K562 (cell line): ENCODE measurements around the gene VTI1B. TPM values are rescaled to one million over a fixed set of nuclear protein-coding genes. Genes with fewer than 3 reads are reported as not detected.

Experiments used
- CBX1 ChIP-seq: sonication (generic); IDR thresholded peaks from 2 replicates; pipeline ENCODE4 v1.6.1; 2016; ENCODE audit warnings: antibody characterized with exemption, low read depth, mild to moderate bottlenecking
- CREM ChIP-seq: IDR thresholded peaks from 2 replicates; pipeline ENCODE4 v1.6.1; 2014; ENCODE audit warnings: antibody characterized with exemption, low read depth
- ERF ChIP-seq: fragments of 450-650 bp; formaldehyde crosslinking; IDR thresholded peaks from 2 replicates; pipeline ENCODE4 v1.4.0; 2020; ENCODE audit warnings: mild to moderate bottlenecking, mixed read lengths
- GATAD2A ChIP-seq: fragments of 450-650 bp; IDR thresholded peaks from 2 replicates; pipeline ENCODE4 v1.6.1; 2017
- MYBL2 ChIP-seq, 2 experiments: fragments of 450-650 bp in 1 of 2; sonication (generic) in 1 of 2; formaldehyde crosslinking in 1 of 2; IDR thresholded peaks; 2 replicates each; pipeline versions ENCODE4 v1.6.1 to v1.8.1; 2017 to 2022; ENCODE audit warnings: borderline replicate concordance in 1 of 2, inconsistent platforms in 1 of 2, low read depth in 1 of 2, mild to moderate bottlenecking in 1 of 2, missing genetic modification reagents in 1 of 2, moderate library complexity in 1 of 2
- NCOA6 ChIP-seq: fragments of 450-650 bp; IDR thresholded peaks from 2 replicates; pipeline ENCODE4 v1.6.1; 2017; ENCODE audit warnings: mild to moderate bottlenecking
- PHF8 ChIP-seq: fragments of 200-600 bp; sonication (generic); IDR thresholded peaks from 2 replicates; pipeline ENCODE4 v1.6.1; 2012; ENCODE audit warnings: mixed run types, mild to moderate bottlenecking, inconsistent platforms, low read length, moderate library complexity, borderline replicate concordance
- RB1 ChIP-seq: fragments of 450-650 bp; IDR thresholded peaks from 2 replicates; pipeline ENCODE4 v1.6.1; 2017; ENCODE audit warnings: low read depth, mild to moderate bottlenecking
- RBBP5 ChIP-seq: fragments of 200-600 bp; sonication (generic); IDR thresholded peaks from 2 replicates; pipeline ENCODE4 v1.6.1; 2012; ENCODE audit warnings: borderline replicate concordance, mild to moderate bottlenecking, low read length, control low read depth, inconsistent platforms; ENCODE audit not compliant: insufficient read depth, poor library complexity, severe bottlenecking
- SMARCB1 ChIP-seq: IDR thresholded peaks from 2 replicates; pipeline ENCODE4 v1.6.1; 2011; ENCODE audit warnings: improper control_type of control experiment, low read depth; ENCODE audit not compliant: insufficient read length
- SUPT5H ChIP-seq: fragments of 450-650 bp; IDR thresholded peaks from 2 replicates; pipeline ENCODE4 v1.6.1; 2016
- ZKSCAN8 ChIP-seq: fragments of 200-800 bp; sonication (Bioruptor generic); IDR thresholded peaks from 2 replicates; pipeline ENCODE4 v1.6.1; 2016; ENCODE audit warnings: missing genetic modification characterization, missing compliant biosample characterization
- ZNF384 ChIP-seq: IDR thresholded peaks from 2 replicates; pipeline ENCODE4 v1.6.1; 2012; ENCODE audit warnings: low read depth, low read length, improper control_type of control experiment
- polyA plus RNA-seq, 8 experiments: library from polyadenylated mRNA; depleted of rRNA in 4 of 8; stranded (reverse) in 5 of 8; unstranded in 3 of 8; fragments of >200 nt; fragmentation: Nextera tagmentation in 2 of 8; fragmentation: Illumina TruSeq in 1 of 8; extraction: Ambion mirVana in 2 of 8; extraction: Trizol in 1 of 8; gene quantifications; 2 replicates each; pipeline versions ENCODE4 v1.2.1 to v1.2.3, GENCODE V29; 2011 to 2014; ENCODE audit warnings: inconsistent platforms in 1 of 8, missing spikeins in 1 of 8
- total RNA-seq, 7 experiments: library from RNA; depleted of rRNA in 6 of 7; stranded (reverse); fragments of >200 nt in 6 of 7; fragmentation: Illumina TruSeq in 2 of 7; extraction: Trizol in 2 of 7; gene quantifications; 2 replicates each; pipeline versions ENCODE4 v1.2.1 to v1.2.3, GENCODE V29; 2011 to 2021; ENCODE audit warnings: low replicate concordance in 1 of 7
- TF ChIP-seq, protein P1 (sequence below): fragments of 200-800 bp; sonication (Bioruptor generic); IDR thresholded peaks from 2 replicates; pipeline ENCODE4 v1.6.1; 2017; ENCODE audit warnings: missing genetic modification characterization, missing compliant biosample characterization
- TF ChIP-seq, protein P2 (sequence below), 2 experiments: fragments of 450-650 bp; formaldehyde crosslinking in 1 of 2; IDR thresholded peaks; 2 replicates each; pipeline versions ENCODE4 v1.4.0 to v1.6.1; 2014 to 2020; ENCODE audit warnings: mild to moderate bottlenecking in 2 of 2, borderline replicate concordance in 1 of 2, low read depth in 1 of 2
- TF ChIP-seq, protein P3 (sequence below): sonication (generic); formaldehyde crosslinking; IDR thresholded peaks from 2 replicates; pipeline ENCODE4 v1.8.0; 2022; ENCODE audit warnings: missing genetic modification reagents, mild to moderate bottlenecking, moderate library complexity, borderline replicate concordance

VTI1B gene
- total and polyA plus RNA-seq, 9 of the 15 experiments (the other 6 are each of a cell fraction or from before 2014, with no cell fraction given), result 7.8 to 69.8 (median 50.1) TPM

DNA sequence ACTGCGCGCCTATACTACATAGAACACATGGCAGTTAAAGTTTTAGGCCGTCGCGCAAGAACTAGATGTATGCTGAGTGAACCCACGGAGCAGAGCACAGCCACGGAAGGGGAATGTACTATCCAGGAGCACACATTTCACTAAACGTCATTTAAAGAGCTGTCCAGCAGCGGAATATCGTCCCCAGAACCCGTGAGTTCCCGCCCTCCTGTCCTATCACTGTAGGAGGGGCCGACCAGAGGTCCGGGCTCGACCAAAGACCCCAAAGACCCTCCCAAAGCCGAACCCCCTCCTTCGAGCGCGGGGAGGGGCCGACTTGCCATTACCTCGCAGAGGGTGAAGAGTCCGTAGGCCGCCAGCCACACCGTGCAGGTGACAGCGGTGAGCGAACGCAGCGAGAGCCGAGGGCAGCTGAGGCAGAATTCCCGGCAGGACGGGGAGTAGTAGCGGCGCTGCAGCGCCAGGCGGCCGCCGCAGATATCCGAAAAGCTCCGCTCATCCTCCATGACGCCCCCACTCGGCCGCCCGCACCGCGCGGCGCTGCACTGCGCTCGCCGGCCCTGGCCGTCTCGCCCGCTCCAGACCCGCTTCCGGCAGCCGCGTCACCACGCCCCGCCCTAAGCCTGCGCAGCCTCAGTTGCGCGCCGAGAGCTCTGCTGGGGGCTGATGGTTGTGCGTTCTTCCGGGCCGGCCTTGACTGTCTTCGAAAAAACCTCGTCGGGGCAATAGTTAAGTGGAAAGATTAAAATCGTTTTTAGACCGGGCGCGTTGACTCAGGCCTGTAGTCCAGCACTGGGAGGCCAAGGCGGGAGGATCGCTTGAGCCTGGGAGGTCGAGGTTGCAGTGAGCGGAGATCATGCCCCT, 74.5 kb downstream of the VTI1B start, which contains the start of gene PIGH (continued):
- TF ChIP-seq, protein P1, sequence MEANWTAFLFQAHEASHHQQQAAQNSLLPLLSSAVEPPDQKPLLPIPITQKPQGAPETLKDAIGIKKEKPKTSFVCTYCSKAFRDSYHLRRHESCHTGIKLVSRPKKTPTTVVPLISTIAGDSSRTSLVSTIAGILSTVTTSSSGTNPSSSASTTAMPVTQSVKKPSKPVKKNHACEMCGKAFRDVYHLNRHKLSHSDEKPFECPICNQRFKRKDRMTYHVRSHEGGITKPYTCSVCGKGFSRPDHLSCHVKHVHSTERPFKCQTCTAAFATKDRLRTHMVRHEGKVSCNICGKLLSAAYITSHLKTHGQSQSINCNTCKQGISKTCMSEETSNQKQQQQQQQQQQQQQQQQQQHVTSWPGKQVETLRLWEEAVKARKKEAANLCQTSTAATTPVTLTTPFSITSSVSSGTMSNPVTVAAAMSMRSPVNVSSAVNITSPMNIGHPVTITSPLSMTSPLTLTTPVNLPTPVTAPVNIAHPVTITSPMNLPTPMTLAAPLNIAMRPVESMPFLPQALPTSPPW, result peak; percentile 61
- TF ChIP-seq PHF8 (peak; percentile 60; the same call in 1 of the 2 replicates), RB1 (peak; percentile 67; the same call in 1 of the 2 replicates), ZNF384 (no peak), GATAD2A (0 out of 2 replicates have a peak, but pooled peaks have one; percentile 31), ZKSCAN8 (no peak), NCOA6 (no peak), SMARCB1 (no peak), RBBP5 (peak; percentile 82), CBX1 (0 out of 2 replicates have a peak, but pooled peaks have one; percentile 30), ERF (CRISPR knock-in tag) (0 out of 2 replicates have a peak, but pooled peaks have one; percentile 47), MYBL2 (IDR thresholded peaks at IDR 0.05; ENCODE audit: low read depth) (no peak), MYBL2 (CRISPR knock-in tag; IDR thresholded peaks at IDR 0.05; ENCODE audit: borderline replicate concordance) (no peak), CREM (peak; percentile 86), SUPT5H (peak; percentile 58; the same call in 1 of the 2 replicates)
- TF ChIP-seq, protein P2, sequence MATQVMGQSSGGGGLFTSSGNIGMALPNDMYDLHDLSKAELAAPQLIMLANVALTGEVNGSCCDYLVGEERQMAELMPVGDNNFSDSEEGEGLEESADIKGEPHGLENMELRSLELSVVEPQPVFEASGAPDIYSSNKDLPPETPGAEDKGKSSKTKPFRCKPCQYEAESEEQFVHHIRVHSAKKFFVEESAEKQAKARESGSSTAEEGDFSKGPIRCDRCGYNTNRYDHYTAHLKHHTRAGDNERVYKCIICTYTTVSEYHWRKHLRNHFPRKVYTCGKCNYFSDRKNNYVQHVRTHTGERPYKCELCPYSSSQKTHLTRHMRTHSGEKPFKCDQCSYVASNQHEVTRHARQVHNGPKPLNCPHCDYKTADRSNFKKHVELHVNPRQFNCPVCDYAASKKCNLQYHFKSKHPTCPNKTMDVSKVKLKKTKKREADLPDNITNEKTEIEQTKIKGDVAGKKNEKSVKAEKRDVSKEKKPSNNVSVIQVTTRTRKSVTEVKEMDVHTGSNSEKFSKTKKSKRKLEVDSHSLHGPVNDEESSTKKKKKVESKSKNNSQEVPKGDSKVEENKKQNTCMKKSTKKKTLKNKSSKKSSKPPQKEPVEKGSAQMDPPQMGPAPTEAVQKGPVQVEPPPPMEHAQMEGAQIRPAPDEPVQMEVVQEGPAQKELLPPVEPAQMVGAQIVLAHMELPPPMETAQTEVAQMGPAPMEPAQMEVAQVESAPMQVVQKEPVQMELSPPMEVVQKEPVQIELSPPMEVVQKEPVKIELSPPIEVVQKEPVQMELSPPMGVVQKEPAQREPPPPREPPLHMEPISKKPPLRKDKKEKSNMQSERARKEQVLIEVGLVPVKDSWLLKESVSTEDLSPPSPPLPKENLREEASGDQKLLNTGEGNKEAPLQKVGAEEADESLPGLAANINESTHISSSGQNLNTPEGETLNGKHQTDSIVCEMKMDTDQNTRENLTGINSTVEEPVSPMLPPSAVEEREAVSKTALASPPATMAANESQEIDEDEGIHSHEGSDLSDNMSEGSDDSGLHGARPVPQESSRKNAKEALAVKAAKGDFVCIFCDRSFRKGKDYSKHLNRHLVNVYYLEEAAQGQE (IDR thresholded peaks at IDR 0.05; ENCODE audit: borderline replicate concordance), result peak; percentile 87
- TF ChIP-seq, protein P2 (CRISPR knock-in tag; IDR thresholded peaks at IDR 0.05; ENCODE audit: low read depth), result peak; percentile 64
- TF ChIP-seq, protein P3, sequence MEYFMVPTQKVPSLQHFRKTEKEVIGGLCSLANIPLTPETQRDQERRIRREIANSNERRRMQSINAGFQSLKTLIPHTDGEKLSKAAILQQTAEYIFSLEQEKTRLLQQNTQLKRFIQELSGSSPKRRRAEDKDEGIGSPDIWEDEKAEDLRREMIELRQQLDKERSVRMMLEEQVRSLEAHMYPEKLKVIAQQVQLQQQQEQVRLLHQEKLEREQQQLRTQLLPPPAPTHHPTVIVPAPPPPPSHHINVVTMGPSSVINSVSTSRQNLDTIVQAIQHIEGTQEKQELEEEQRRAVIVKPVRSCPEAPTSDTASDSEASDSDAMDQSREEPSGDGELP, result peak; percentile 66
